D341Med (cell line): ENCODE results near the gene LMNA.
"Not testable (repeated sequence)": the region's sequence is repeated elsewhere in the genome, so short reads cannot be mapped to it uniquely, and the experiment has no call there.

ENCODE experiments used
- DNase-seq: peaks from one replicate; pipeline ENCODE4 v3.0.0; 2012; ENCODE audit warnings: low spot score

Gene LMNA

GRCh38 chr1:156164125-156164831 is 49.8 kb downstream of the LMNA start:
- DNase-seq, result no peak

GRCh38 chr1:156165083-156165482 is 50.6 kb downstream of the LMNA start:
- no peak for DNase-seq

GRCh38 chr1:156167536-156167935 is 53.0 kb downstream of the LMNA start:
- DNase-seq, result peak; percentile 39

GRCh38 chr1:156172696-156173470 is 58.4 kb downstream of the LMNA start:
- peak; percentile 34 for DNase-seq

GRCh38 chr1:156176610-156177210 is 62.2 kb downstream of the LMNA start:
- no peak for DNase-seq

GRCh38 chr1:156177919-156178654 is 63.6 kb downstream of the LMNA start:
- no peak for DNase-seq

GRCh38 chr1:156180471-156180870 is 66.0 kb downstream of the LMNA start:
- no peak for DNase-seq

- not testable (repeated sequence) for DNase-seq
These were observed 66.9 kb downstream of the LMNA start for GRCh38 chr1:156181391-156181924.

- not testable (repeated sequence) for DNase-seq
These were observed 67.7 kb downstream of the LMNA start for GRCh38 chr1:156182010-156182779.

GRCh38 chr1:156186347-156187177 is 72.1 kb downstream of the LMNA start:
- not testable (repeated sequence) for DNase-seq
